ENCODE measurements around the gene PTBP3. TPM values are rescaled to one million over a fixed set of nuclear protein-coding genes. Genes with fewer than 3 reads are reported as not detected.
"Not testable (repeated sequence)": the region's sequence is repeated elsewhere in the genome, so short reads cannot be mapped to it uniquely, and the experiment has no call there.

PTBP3 gene
- total RNA-seq, 1 experiment from 2014 or later: 31.7 TPM

- no peak for DNase-seq (ENCODE audit: low read depth)
These were observed 120.5 kb downstream of the PTBP3 start for GRCh38 chr9:112212926-112213325.

GRCh38 chr9:112207451-112207850, 126.0 kb downstream of the PTBP3 start:
- DNase-seq (ENCODE audit: low read depth): no peak

- DNase-seq (ENCODE audit: low read depth): peak; percentile 78
These were observed 129.9 kb downstream of the PTBP3 start for GRCh38 chr9:112203536-112203935.

- DNase-seq (ENCODE audit: low read depth): no peak
These were observed 132.7 kb downstream of the PTBP3 start for GRCh38 chr9:112200711-112201110.

- no peak for DNase-seq (ENCODE audit: low read depth)
These were observed 134.8 kb downstream of the PTBP3 start for GRCh38 chr9:112198646-112199045.

GRCh38 chr9:112194969-112195431, 138.4 kb downstream of the PTBP3 start:
- DNase-seq (ENCODE audit: low read depth): peak; percentile 39

GRCh38 chr9:112193572-112194288, 139.7 kb downstream of the PTBP3 start:
- no peak for DNase-seq (ENCODE audit: low read depth)

GRCh38 chr9:112190320-112190719, 143.1 kb downstream of the PTBP3 start:
- DNase-seq (ENCODE audit: low read depth): not testable (repeated sequence)

- no peak for DNase-seq (ENCODE audit: low read depth)
These were observed 144.5 kb downstream of the PTBP3 start for GRCh38 chr9:112188884-112189283.

GRCh38 chr9:112187404-112187803, 146.0 kb downstream of the PTBP3 start:
- DNase-seq (ENCODE audit: low read depth): no peak

GRCh38 chr9:112186695-112187094, 146.7 kb downstream of the PTBP3 start:
- DNase-seq (ENCODE audit: low read depth): no peak

- DNase-seq (ENCODE audit: low read depth): peak; percentile 76
These were observed 148.5 kb downstream of the PTBP3 start for GRCh38 chr9:112184946-112185345.

GRCh38 chr9:112184221-112184620, 149.2 kb downstream of the PTBP3 start:
- no peak for DNase-seq (ENCODE audit: low read depth)

GRCh38 chr9:112180387-112180881, 153.0 kb downstream of the PTBP3 start:
- no peak for DNase-seq (ENCODE audit: low read depth)

- DNase-seq (ENCODE audit: low read depth): no peak
These were observed 153.6 kb downstream of the PTBP3 start for GRCh38 chr9:112179816-112180215.

GRCh38 chr9:112176524-112176923, 156.9 kb downstream of the PTBP3 start:
- DNase-seq (ENCODE audit: low read depth): no peak

GRCh38 chr9:112175796-112176315, 157.6 kb downstream of the PTBP3 start:
- no peak for DNase-seq (ENCODE audit: low read depth)

- DNase-seq (ENCODE audit: low read depth): no peak
These were observed 158.2 kb downstream of the PTBP3 start, which contains the start of gene SUSD1 for GRCh38 chr9:112174965-112175795. Gene SUSD1 (minus strand): TSS chr9:112175297. CDS start chr9:112175235, 62 bp downstream.

- DNase-seq (ENCODE audit: low read depth): peak; percentile 54
These were observed 159.0 kb downstream of the PTBP3 start for GRCh38 chr9:112174222-112174964.

- no peak for DNase-seq (ENCODE audit: low read depth)
These were observed 159.8 kb downstream of the PTBP3 start for GRCh38 chr9:112173489-112174221.

GRCh38 chr9:112170968-112171367, 162.5 kb downstream of the PTBP3 start:
- DNase-seq (ENCODE audit: low read depth): no peak

All from LHCN-M2 (cell line).